WI38 (cell line): ENCODE data around the gene NOG.

Experiments
- H3K4me3 ChIP-seq: 2 replicates; pipeline ENCODE4 v1.5.1; 2011; ENCODE audit warnings: low read depth, mild to moderate bottlenecking, control low read depth, low read length
- CTCF ChIP-seq: IDR thresholded peaks from 2 replicates; pipeline ENCODE4 v1.5.1; 2012; ENCODE audit warnings: low read depth, mild to moderate bottlenecking, control low read depth, low read length

Gene NOG

DNA sequence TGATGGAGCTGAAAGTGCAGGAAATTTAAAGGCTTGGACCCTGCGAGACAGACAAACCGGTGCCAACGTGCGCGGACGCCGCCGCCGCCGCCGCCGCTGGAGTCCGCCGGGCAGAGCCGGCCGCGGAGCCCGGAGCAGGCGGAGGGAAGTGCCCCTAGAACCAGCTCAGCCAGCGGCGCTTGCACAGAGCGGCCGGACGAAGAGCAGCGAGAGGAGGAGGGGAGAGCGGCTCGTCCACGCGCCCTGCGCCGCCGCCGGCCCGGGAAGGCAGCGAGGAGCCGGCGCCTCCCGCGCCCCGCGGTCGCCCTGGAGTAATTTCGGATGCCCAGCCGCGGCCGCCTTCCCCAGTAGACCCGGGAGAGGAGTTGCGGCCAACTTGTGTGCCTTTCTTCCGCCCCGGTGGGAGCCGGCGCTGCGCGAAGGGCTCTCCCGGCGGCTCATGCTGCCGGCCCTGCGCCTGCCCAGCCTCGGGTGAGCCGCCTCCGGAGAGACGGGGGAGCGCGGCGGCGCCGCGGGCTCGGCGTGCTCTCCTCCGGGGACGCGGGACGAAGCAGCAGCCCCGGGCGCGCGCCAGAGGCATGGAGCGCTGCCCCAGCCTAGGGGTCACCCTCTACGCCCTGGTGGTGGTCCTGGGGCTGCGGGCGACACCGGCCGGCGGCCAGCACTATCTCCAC, at the start of gene NOG:
Gene NOG, plus strand, starts transcription at position 54 of the 674 bp plus-strand sequence. Its CDS starts 525 bp downstream, at position 579.
- TF ChIP-seq CTCF = no peak
- H3K4me3 ChIP-seq = peak within 1 kb of the TSS; percentile 77

- H3K4me3 ChIP-seq = no peak overlapping the region
- TF ChIP-seq CTCF = no peak
These were observed 48.4 kb upstream of the NOG start for GRCh38 chr17:56545106-56545505.

DNA sequence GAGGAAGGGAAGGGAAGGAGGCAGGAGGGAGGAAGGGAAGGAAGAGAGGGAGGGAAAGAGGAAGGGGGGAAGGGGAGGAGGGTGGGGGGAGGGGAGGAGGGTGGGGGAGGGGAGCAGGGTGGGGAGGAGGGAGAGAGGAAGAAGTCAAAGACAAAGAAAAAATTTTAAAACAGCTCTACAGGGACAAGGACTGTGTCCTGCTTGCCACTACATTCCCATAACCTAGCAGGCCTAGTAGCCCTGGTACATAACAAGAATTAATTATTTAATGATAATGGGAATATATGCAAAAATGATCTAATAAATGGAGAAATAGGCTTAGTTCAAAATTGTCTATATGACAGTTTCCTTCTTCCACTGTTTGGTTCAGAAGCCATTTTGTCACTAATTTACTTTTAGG, 47.6 kb upstream of the NOG start:
- H3K4me3 ChIP-seq = no peak overlapping the region
- no peak for TF ChIP-seq CTCF

GRCh38 chr17:56548661-56549060, 44.8 kb upstream of the NOG start:
- no peak overlapping the region for H3K4me3 ChIP-seq
- TF ChIP-seq CTCF = no peak

DNA sequence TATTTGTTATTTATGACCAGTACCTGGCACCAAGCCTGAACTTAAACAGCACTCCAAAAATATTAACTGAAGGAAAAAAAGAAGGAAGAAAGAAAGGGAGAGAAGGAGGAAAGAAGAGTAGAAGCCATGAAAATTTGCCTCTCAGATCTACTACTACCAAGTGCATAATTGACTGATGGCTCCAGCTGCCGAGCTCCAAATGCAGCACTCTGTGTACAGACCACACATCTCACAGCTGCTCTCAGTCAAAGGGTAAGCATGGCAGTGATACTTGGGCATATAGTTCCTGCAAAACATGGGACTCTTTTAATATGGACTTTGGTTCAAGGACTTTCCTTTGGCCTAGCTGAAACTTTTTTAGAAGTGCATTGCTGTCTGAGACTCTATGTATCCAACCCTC, 44.0 kb upstream of the NOG start:
- H3K4me3 ChIP-seq = no peak overlapping the region
- no peak for TF ChIP-seq CTCF

- TF ChIP-seq CTCF = no peak
- no peak overlapping the region for H3K4me3 ChIP-seq
These were observed 35.8 kb upstream of the NOG start for GRCh38 chr17:56557682-56558081.

DNA sequence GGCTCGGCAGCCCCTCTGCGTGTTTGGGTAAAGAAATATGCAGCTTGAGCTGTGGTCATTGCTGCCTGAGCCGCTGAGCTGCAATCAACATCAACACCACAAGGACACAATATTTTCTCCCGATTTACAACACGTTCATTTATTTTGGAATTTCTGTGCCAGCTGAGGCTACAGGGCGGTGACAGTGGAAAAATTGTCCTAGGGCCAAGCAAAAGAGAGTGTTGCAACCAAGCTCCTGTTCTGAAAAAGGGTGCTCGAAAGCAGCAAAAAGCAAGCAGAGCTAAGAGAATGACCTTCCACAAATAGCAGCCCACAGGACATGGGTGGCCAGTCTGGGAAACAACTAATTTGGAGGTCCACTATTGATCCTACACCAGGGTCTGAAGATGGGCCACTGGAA, 35.4 kb upstream of the NOG start:
- no peak overlapping the region for H3K4me3 ChIP-seq
- TF ChIP-seq CTCF = no peak
